Heart left ventricle (tissue), 16 donors: Measurements from ENCODE around the gene GRP. TPM values are rescaled to one million over a fixed set of nuclear protein-coding genes. Genes with fewer than 3 reads are reported as not detected.

Experiments used
- ATAC-seq, 4 donors: fragments of 200-7000 bp; cut with Tn5 transposase; one replicate each; pipeline ENCODE4 v1.9.1; 2020 to 2022; ENCODE audit warnings: moderate library complexity in 4 of 4, mild to moderate bottlenecking in 3 of 4, moderate number of reproducible peaks in 1 of 4
- DNase-seq, 5 donors: peaks; one replicate each; pipeline ENCODE4 v3.0.0-alpha.2; 2020
- H3K27ac ChIP-seq, 12 donors: fragments of 200-600 bp; sonication (generic) in 4 of 12; one replicate each; pipeline versions ENCODE4 v1.5.0 to v1.8.0; 2016 to 2022; ENCODE audit warnings: mild to moderate bottlenecking in 2 of 12
- H3K27me3 ChIP-seq, 9 donors: fragments of 200-600 bp; sonication (generic) in 2 of 9; one replicate each; pipeline versions ENCODE4 v1.5.1 to v1.8.0; 2016 to 2022; ENCODE audit warnings: mild to moderate bottlenecking in 3 of 9
- H3K36me3 ChIP-seq, 9 donors: fragments of 200-600 bp; sonication (generic) in 2 of 9; one replicate each; pipeline versions ENCODE4 v1.5.0 to v1.8.0; 2018 to 2022; ENCODE audit warnings: mild to moderate bottlenecking in 2 of 9
- H3K4me1 ChIP-seq, 12 donors: fragments of 200-600 bp; sonication (generic) in 4 of 12; one replicate each; pipeline versions ENCODE4 v1.5.0 to v1.8.0; 2016 to 2022; ENCODE audit warnings: mild to moderate bottlenecking in 3 of 12
- H3K4me3 ChIP-seq, 12 donors: fragments of 200-600 bp; sonication (generic) in 4 of 12; one replicate each; pipeline versions ENCODE4 v1.5.0 to v1.8.0; 2017 to 2022; ENCODE audit warnings: mild to moderate bottlenecking in 9 of 12, moderate library complexity in 4 of 12
- H3K9me3 ChIP-seq, 12 donors: fragments of 200-600 bp; sonication (generic) in 4 of 12; one replicate each; pipeline versions ENCODE4 v1.5.0 to v1.8.0; 2016 to 2022; ENCODE audit warnings: mild to moderate bottlenecking in 1 of 12
- CTCF ChIP-seq, 12 donors: fragments of 200-600 bp; sonication (generic) in 4 of 12; IDR thresholded peaks; one replicate each; pipeline versions ENCODE4 v1.5.0 to v1.8.0; 2018 to 2022; ENCODE audit warnings: antibody characterized with exemption in 12 of 12, mild to moderate bottlenecking in 5 of 12
- POLR2A ChIP-seq, 2 donors: fragments of 450-650 bp; IDR thresholded peaks; one replicate each; pipeline ENCODE4 v1.6.1; 2017; ENCODE audit warnings: antibody characterized with exemption in 2 of 2, mild to moderate bottlenecking in 2 of 2, moderate library complexity in 2 of 2
- WGBS, 4 donors: extraction: QIAGEN DNeasy Blood & Tissue Kit in 2 of 4; methylation state at CpG; one replicate each; pipeline versions ENCODE4 v1.1.5 to v1.1.7; 2013 to 2018; 5-methylcytosine and 5-hydroxymethylcytosine counted together
- intact Hi-C, 10 donors: fragments of 100-400 bp; cut with DNase I; formaldehyde crosslinking; loops; one replicate each; pipeline versions ENCODE4 v1.11.1 to v1.14.2; 2022
- polyA plus RNA-seq, 2 donors: library from polyadenylated mRNA; stranded (reverse); fragments of 200-250 nt; gene quantifications; one replicate each; pipeline ENCODE4 v1.2.3, GENCODE V29; 2013
- total RNA-seq, 9 donors: library from RNA; depleted of rRNA in 2 of 9; stranded (reverse); fragments of >200 nt in 2 of 9; fragmentation: NEBNext Ultra II Directional in 3 of 9; extraction: Animal tissue kit (Norgen Biotek cat#: 25700) in 3 of 9; gene quantifications; one replicate each; pipeline versions ENCODE4 v1.1.0 to v1.2.4, GENCODE V29; 2016 to 2023
- donor health status: ischemic (EF 13 %, LVEDD 7.1; RV severe dilation, severe dysfunction).
- donor health status: healthy with polysubstance abuse.
- donor health status: DM: no; HTN: yes; CAD: no.
- donor health status: DM: no; HTN: no; CAD: no.
- donor health status: ischemic (EF 25% LVEDD 6.9; RV normal size, moderate dysfunction).
- donor health status: ischemic (EF 25% LVEDD 5.7; RV mildly dilated, moderate dysfunction).
- donor health status: healthy.
- donor health status: DM: yes; HTN: yes; CAD: no.
- donor health status: ischemic (EF 35%, LVEDD 5.7; RV mildly dilated, moderate dysfunction).
- donor health status: nonischemic (EF 11% LVEDD 7.7; RV severe dilation, severe dysfunction).
- donor health status: DM: yes; HTN: yes; CAD: no.
- donor health status: PGD.
- donor health status: ischemic (EF 29% LVEDD 5.4; RV normal size, mild dysfunction).
- donor health status: nonischemic (EF 23%, LVEDD 6.1; RV moderate dilation, normal function).

Gene GRP
- total and polyA plus RNA-seq, 11 donors = not detected

- TF ChIP-seq POLR2A (IDR thresholded peaks at IDR 0.05) (no peak), CTCF (IDR thresholded peaks at IDR 0.05) (peak in 1 of 12 donors; percentile 12)
- Histone ChIP-seq H3K4me3 (peak within 1 kb of the TSS in 11 of 12 donors; percentile 11 to 36 (median 25)), H3K27me3 (peaks cover 54 to 99% (median 89%) of the 10 kb centered on the region in 9 donors), H3K27ac (no peak within 1 kb of the TSS), H3K9me3 (no peaks in the 10 kb centered on the region), H3K36me3 (no peaks in the 10 kb centered on the region), H3K4me1 (peaks cover 0 to 39% (median 20%) of the 10 kb centered on the region in 12 donors)
- intact Hi-C loops = no loop called here
- 2 to 5% (median 3%) methylated on average over 40 to 88 of the region's 88 CpGs for WGBS, 4 donors
- DNase-seq = no peak
- peak in 1 of 4 donors; percentile 54 for ATAC-seq
Observed at GRCh38 chr18:59272891-59273758, 53.2 kb downstream of the GRP start, which contains the start of gene RAX. Gene RAX (minus strand): TSS chr18:59273454. CDS start chr18:59273206, 248 bp downstream.

GRCh38 chr18:59273759-59274532 lies 54.0 kb downstream of the GRP start:
- no peak for DNase-seq
- Histone ChIP-seq H3K4me1 (peaks cover 0 to 31% (median 13%) of the 10 kb centered on the region in 12 donors), H3K9me3 (no peaks in the 10 kb centered on the region), H3K4me3 (peak overlapping the region in 3 of 12 donors; percentile 2 to 36 (median 5)), H3K27me3 (peaks cover 46 to 99% (median 81%) of the 10 kb centered on the region in 9 donors), H3K36me3 (no peaks in the 10 kb centered on the region), H3K27ac (no peak overlapping the region)
- ATAC-seq = no peak
- intact Hi-C loops = no loop called here
- WGBS, 4 donors = 2 to 3% (median 3%) methylated on average over 31 to 48 of the region's 48 CpGs
- TF ChIP-seq POLR2A (IDR thresholded peaks at IDR 0.05) (no peak), CTCF (IDR thresholded peaks at IDR 0.05) (no peak)

- no peak for ATAC-seq
- H3K36me3 ChIP-seq = no peaks in the 10 kb centered on the region
- peak overlapping the region in 1 of 12 donors; percentile 2 for H3K4me3 ChIP-seq
- H3K9me3 ChIP-seq = no peaks in the 10 kb centered on the region
- WGBS, 4 donors = 5 to 9% (median 8%) methylated on average over 18 of the region's 18 CpGs
- H3K27me3 ChIP-seq = peaks cover 40 to 97% (median 78%) of the 10 kb centered on the region in 9 donors
- intact Hi-C loops = no loop called here
- no peak for TF ChIP-seq POLR2A (IDR thresholded peaks at IDR 0.05)
- no peak for TF ChIP-seq CTCF (IDR thresholded peaks at IDR 0.05)
- DNase-seq = no peak
- H3K27ac ChIP-seq = no peak overlapping the region
- H3K4me1 ChIP-seq = peaks cover 0 to 25% (median 13%) of the 10 kb centered on the region in 12 donors
Observed at GRCh38 chr18:59274533-59274928, 54.6 kb downstream of the GRP start.
